SJCRH30 (cell line): ENCODE results near the gene WDR27. TPM values are rescaled to one million over a fixed set of nuclear protein-coding genes. Genes with fewer than 3 reads are reported as not detected.

Experiments used
- DNase-seq, 2 experiments: peaks; one replicate each; pipeline ENCODE4 v3.0.0-alpha.2; 2015 to 2020
- H3K27ac ChIP-seq: fragments of 250-450 bp; sonication (Bioruptor Pico); 2 replicates; pipeline ENCODE4 v1.5.1; 2020; ENCODE audit warnings: mild to moderate bottlenecking, moderate library complexity
- H3K27me3 ChIP-seq: fragments of 250-450 bp; sonication (Bioruptor Pico); 2 replicates; pipeline ENCODE4 v1.5.1; 2020; ENCODE audit warnings: mild to moderate bottlenecking, moderate library complexity
- H3K36me3 ChIP-seq: fragments of 250-450 bp; sonication (Bioruptor Pico); 2 replicates; pipeline ENCODE4 v1.5.1; 2020; ENCODE audit warnings: mild to moderate bottlenecking, moderate library complexity
- H3K4me1 ChIP-seq: fragments of 250-450 bp; sonication (Bioruptor Pico); 2 replicates; pipeline ENCODE4 v1.5.1; 2020; ENCODE audit warnings: mild to moderate bottlenecking, moderate library complexity
- H3K4me3 ChIP-seq: fragments of 250-450 bp; sonication (Bioruptor Pico); 2 replicates; pipeline ENCODE4 v1.5.1; 2020; ENCODE audit warnings: mild to moderate bottlenecking, moderate library complexity
- H3K9me3 ChIP-seq: fragments of 250-450 bp; sonication (Bioruptor Pico); replicated peaks from 2 replicates; pipeline ENCODE4 v1.5.1; 2020; ENCODE audit warnings: mild to moderate bottlenecking, moderate library complexity
- total RNA-seq: library from RNA; depleted of rRNA; stranded (reverse); fragments of >200 nt; shearing (Covaris generic); gene quantifications from 2 replicates; pipeline ENCODE4 v1.2.3, GENCODE V29; 2014

WDR27 gene
- total RNA-seq, 1 experiment from 2014 or later, result 38.1 TPM

GRCh38 chr6:169663468-169663867, 38.4 kb downstream of the WDR27 start:
- Histone ChIP-seq H3K27me3 (no peaks in the 10 kb centered on the region), H3K36me3 (peaks cover 41% of the 10 kb centered on the region), H3K4me1 (no peaks in the 10 kb centered on the region), H3K4me3 (no peak overlapping the region), H3K27ac (no peak overlapping the region), H3K9me3 (no peaks in the 10 kb centered on the region)
- DNase-seq, result no peak

- H3K36me3 ChIP-seq, result peaks cover 49% of the 10 kb centered on the region
Observed at GRCh38 chr6:169661391-169661756, 40.5 kb downstream of the WDR27 start.

GRCh38 chr6:169660751-169661390, 41.0 kb downstream of the WDR27 start:
- H3K4me3 ChIP-seq, result no peak overlapping the region
- no peaks in the 10 kb centered on the region for H3K27me3 ChIP-seq
- no peak overlapping the region for H3K27ac ChIP-seq
- H3K9me3 ChIP-seq, result no peaks in the 10 kb centered on the region
- DNase-seq, result no peak
- no peaks in the 10 kb centered on the region for H3K4me1 ChIP-seq
- H3K36me3 ChIP-seq, result peaks cover 48% of the 10 kb centered on the region

More at GRCh38 chr6:169661391-169661756, 40.5 kb downstream of the WDR27 start:
- H3K9me3 ChIP-seq, result no peaks in the 10 kb centered on the region
- H3K27ac ChIP-seq, result no peak overlapping the region
- no peak for DNase-seq
- no peak overlapping the region for H3K4me3 ChIP-seq
- no peaks in the 10 kb centered on the region for H3K4me1 ChIP-seq
- H3K27me3 ChIP-seq, result no peaks in the 10 kb centered on the region

- Histone ChIP-seq H3K4me1 (no peaks in the 10 kb centered on the region), H3K4me3 (no peak overlapping the region), H3K36me3 (peaks cover 43% of the 10 kb centered on the region), H3K9me3 (no peaks in the 10 kb centered on the region), H3K27me3 (no peaks in the 10 kb centered on the region), H3K27ac (no peak overlapping the region)
- DNase-seq, result no peak
Observed at GRCh38 chr6:169659820-169660610, 41.8 kb downstream of the WDR27 start.

- no peak for DNase-seq
- H3K4me1 ChIP-seq, result no peaks in the 10 kb centered on the region
- no peaks in the 10 kb centered on the region for H3K9me3 ChIP-seq
- H3K4me3 ChIP-seq, result no peak overlapping the region
- no peak overlapping the region for H3K27ac ChIP-seq
- H3K27me3 ChIP-seq, result no peaks in the 10 kb centered on the region
- peaks cover 40% of the 10 kb centered on the region for H3K36me3 ChIP-seq
Observed at GRCh38 chr6:169657284-169657610, 44.6 kb downstream of the WDR27 start.

- Histone ChIP-seq H3K27me3 (no peaks in the 10 kb centered on the region), H3K4me3 (no peak overlapping the region), H3K27ac (no peak overlapping the region), H3K9me3 (no peaks in the 10 kb centered on the region), H3K36me3 (peaks cover 36% of the 10 kb centered on the region), H3K4me1 (no peaks in the 10 kb centered on the region)
- no peak for DNase-seq
Observed at GRCh38 chr6:169656546-169657283, 45.1 kb downstream of the WDR27 start.

- no peak overlapping the region for H3K27ac ChIP-seq
- H3K4me3 ChIP-seq, result no peak overlapping the region
- H3K27me3 ChIP-seq, result no peaks in the 10 kb centered on the region
- no peaks in the 10 kb centered on the region for H3K4me1 ChIP-seq
- DNase-seq, result no peak
- H3K9me3 ChIP-seq, result no peaks in the 10 kb centered on the region
- H3K36me3 ChIP-seq, result peaks cover 33% of the 10 kb centered on the region
Observed at GRCh38 chr6:169654598-169655391, 47.0 kb downstream of the WDR27 start.

- Histone ChIP-seq H3K27me3 (no peaks in the 10 kb centered on the region), H3K4me3 (no peak overlapping the region), H3K36me3 (peaks cover 24% of the 10 kb centered on the region), H3K27ac (no peak overlapping the region), H3K9me3 (no peaks in the 10 kb centered on the region), H3K4me1 (no peaks in the 10 kb centered on the region)
- no peak for DNase-seq
Observed at GRCh38 chr6:169653691-169654090, 48.1 kb downstream of the WDR27 start.

GRCh38 chr6:169652896-169653295, 48.9 kb downstream of the WDR27 start:
- Histone ChIP-seq H3K27ac (no peak overlapping the region), H3K27me3 (no peaks in the 10 kb centered on the region), H3K4me1 (no peaks in the 10 kb centered on the region), H3K9me3 (no peaks in the 10 kb centered on the region), H3K36me3 (peaks cover 23% of the 10 kb centered on the region), H3K4me3 (no peak overlapping the region)
- DNase-seq, result no peak

GRCh38 chr6:169651498-169651897, 50.3 kb downstream of the WDR27 start:
- Histone ChIP-seq H3K4me1 (no peaks in the 10 kb centered on the region), H3K36me3 (peaks cover 9% of the 10 kb centered on the region), H3K27me3 (no peaks in the 10 kb centered on the region), H3K9me3 (no peaks in the 10 kb centered on the region), H3K27ac (no peak overlapping the region), H3K4me3 (no peak overlapping the region)
- no peak for DNase-seq

GRCh38 chr6:169650959-169651292, 50.9 kb downstream of the WDR27 start:
- no peak for DNase-seq
- H3K4me3 ChIP-seq, result no peak overlapping the region
- no peaks in the 10 kb centered on the region for H3K4me1 ChIP-seq
- H3K9me3 ChIP-seq, result no peaks in the 10 kb centered on the region
- H3K36me3 ChIP-seq, result peaks cover 5% of the 10 kb centered on the region
- no peaks in the 10 kb centered on the region for H3K27me3 ChIP-seq
- no peak overlapping the region for H3K27ac ChIP-seq

- no peak for DNase-seq
- no peaks in the 10 kb centered on the region for H3K4me1 ChIP-seq
- peaks cover 5% of the 10 kb centered on the region for H3K36me3 ChIP-seq
- no peak overlapping the region for H3K27ac ChIP-seq
- H3K27me3 ChIP-seq, result no peaks in the 10 kb centered on the region
- no peak overlapping the region for H3K4me3 ChIP-seq
- H3K9me3 ChIP-seq, result no peaks in the 10 kb centered on the region
Observed at GRCh38 chr6:169650241-169650958, 51.4 kb downstream of the WDR27 start.

GRCh38 chr6:169648617-169649016, 53.2 kb downstream of the WDR27 start:
- no peaks in the 10 kb centered on the region for H3K9me3 ChIP-seq
- no peaks in the 10 kb centered on the region for H3K27me3 ChIP-seq
- no peaks in the 10 kb centered on the region for H3K4me1 ChIP-seq
- no peak overlapping the region for H3K27ac ChIP-seq
- H3K4me3 ChIP-seq, result no peak overlapping the region
- H3K36me3 ChIP-seq, result peaks cover 2% of the 10 kb centered on the region; the same call in 1 of the 2 replicates
- no peak for DNase-seq

- Histone ChIP-seq H3K36me3 (peaks cover 7% of the 10 kb centered on the region; the same call in 1 of the 2 replicates), H3K4me1 (no peaks in the 10 kb centered on the region), H3K9me3 (no peaks in the 10 kb centered on the region), H3K27me3 (no peaks in the 10 kb centered on the region), H3K27ac (no peak overlapping the region), H3K4me3 (no peak overlapping the region)
- DNase-seq, result no peak
Observed at GRCh38 chr6:169648092-169648491, 53.7 kb downstream of the WDR27 start.
